22Rv1 (cell line): ENCODE measurements around the gene SLC23A2.
"Not testable (repeated sequence)": the region's sequence is repeated elsewhere in the genome, so short reads cannot be mapped to it uniquely, and the experiment has no call there.

Experiments
- H3K27ac ChIP-seq: fragments of 450-650 bp; 2 replicates; pipeline ENCODE4 v1.5.1; 2017
- CTCF ChIP-seq: fragments of 450-650 bp; IDR thresholded peaks from 2 replicates; pipeline ENCODE4 v1.5.1; 2017; ENCODE audit warnings: mild to moderate bottlenecking
- ZFX ChIP-seq: fragments of 450-650 bp; IDR thresholded peaks from 2 replicates; pipeline ENCODE4 v1.6.1; 2017; ENCODE audit warnings: antibody characterized with exemption, borderline replicate concordance

Gene SLC23A2

GRCh38 chr20:5024982-5025381 lies 23.7 kb upstream of the SLC23A2 start:
- H3K27ac ChIP-seq: no peak overlapping the region

DNA sequence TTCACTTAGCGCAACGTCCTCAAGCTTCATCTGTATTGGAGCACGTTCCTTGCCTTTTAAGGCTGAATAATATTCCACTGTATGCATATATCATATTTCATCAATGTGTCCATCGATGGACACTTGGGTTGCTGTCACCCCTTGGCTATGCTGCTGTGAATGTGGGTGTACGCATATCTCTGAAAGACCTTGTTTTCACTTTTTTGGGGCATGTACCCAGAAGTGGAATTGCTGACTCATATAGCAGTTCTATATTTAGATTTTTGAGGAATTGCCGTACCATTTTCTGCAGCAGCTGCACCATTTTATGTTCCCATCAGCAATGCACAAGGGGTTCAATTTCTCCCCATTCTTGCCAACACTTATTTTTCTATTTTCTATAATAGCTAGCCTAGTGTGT lies 22.8 kb upstream of the SLC23A2 start:
- no peak for TF ChIP-seq ZFX
- no peak overlapping the region for H3K27ac ChIP-seq

More at GRCh38 chr20:5024982-5025381, 23.7 kb upstream of the SLC23A2 start:
- TF ChIP-seq CTCF (no peak), ZFX (no peak)

DNA sequence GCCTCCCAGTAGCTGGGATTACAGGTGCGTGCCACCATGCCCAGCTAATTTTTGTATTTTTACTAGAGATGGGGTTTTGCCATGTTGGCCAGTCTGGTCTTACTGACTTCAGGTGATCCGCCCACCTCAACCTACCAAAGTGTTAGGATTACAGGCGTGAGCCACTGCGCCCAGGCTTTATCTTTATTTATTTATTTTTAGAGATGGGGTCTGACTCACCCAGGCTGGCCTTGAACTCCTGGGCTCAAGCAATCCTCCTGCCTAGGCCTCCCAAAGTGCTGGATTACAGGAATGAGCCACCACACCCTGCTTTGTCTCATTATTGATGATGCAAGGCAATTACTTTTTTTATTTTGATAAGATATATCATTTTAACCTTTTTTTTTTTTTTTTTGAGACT lies 21.9 kb upstream of the SLC23A2 start:
- H3K27ac ChIP-seq: not testable (repeated sequence)

GRCh38 chr20:5020760-5021159 lies 19.4 kb upstream of the SLC23A2 start:
- TF ChIP-seq CTCF (no peak), ZFX (no peak)
- no peak overlapping the region for H3K27ac ChIP-seq

GRCh38 chr20:5013682-5014447 lies 12.6 kb upstream of the SLC23A2 start:
- H3K27ac ChIP-seq: no peak overlapping the region
- TF ChIP-seq ZFX (no peak), CTCF (no peak)

GRCh38 chr20:5008759-5009158 lies 7.4 kb upstream of the SLC23A2 start:
- TF ChIP-seq ZFX: no peak
- TF ChIP-seq CTCF: no peak
- H3K27ac ChIP-seq: no peak overlapping the region

DNA sequence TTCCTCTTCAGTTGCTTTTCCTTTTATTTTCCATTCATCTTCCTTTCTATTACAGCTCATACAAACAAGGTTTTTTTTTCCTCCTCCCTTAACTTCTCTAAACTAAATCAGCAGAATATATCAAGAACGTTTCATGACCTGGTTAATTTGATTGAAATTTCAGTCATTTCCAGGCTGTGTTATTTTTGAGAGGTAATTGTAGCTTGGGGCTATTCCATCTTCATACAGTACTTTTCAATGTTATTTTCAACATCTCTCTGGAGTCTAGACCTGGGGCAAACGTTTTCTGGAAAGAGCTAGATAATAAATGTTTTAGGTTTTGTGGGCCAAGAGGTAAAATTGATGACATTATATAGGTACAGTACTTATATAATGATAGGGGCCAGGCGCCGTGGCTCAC lies 4.0 kb upstream of the SLC23A2 start:
- no peak for TF ChIP-seq ZFX
- H3K27ac ChIP-seq: no peak overlapping the region

GRCh38 chr20:5004825-5005224 lies 3.5 kb upstream of the SLC23A2 start:
- not testable (repeated sequence) for H3K27ac ChIP-seq

- no peak overlapping the region for H3K27ac ChIP-seq
- TF ChIP-seq ZFX (no peak), CTCF (no peak)
Measured at GRCh38 chr20:5003626-5004025, 2.3 kb upstream of the SLC23A2 start.
